Left ventricle myocardium inferior (tissue), 1 donor: ENCODE data around the gene ERCC5. TPM values are rescaled to one million over a fixed set of nuclear protein-coding genes. Genes with fewer than 3 reads are reported as not detected.

Source experiments
- DNase-seq: peaks from one replicate; pipeline ENCODE4 v3.0.0-alpha.2; 2020
- H3K27ac ChIP-seq: fragments of 200-600 bp; replicated peaks from 2 replicates; pipeline ENCODE4 v1.8.0; 2021
- H3K27me3 ChIP-seq: fragments of 200-600 bp; 2 replicates; pipeline ENCODE4 v1.8.0; 2021; ENCODE audit warnings: low read depth
- H3K36me3 ChIP-seq: fragments of 200-600 bp; 2 replicates; pipeline ENCODE4 v1.8.0; 2021
- H3K4me1 ChIP-seq: fragments of 200-600 bp; 2 replicates; pipeline ENCODE4 v1.8.0; 2021
- H3K4me3 ChIP-seq: fragments of 200-600 bp; 2 replicates; pipeline ENCODE4 v1.8.0; 2021; ENCODE audit warnings: mild to moderate bottlenecking, moderate library complexity
- H3K9me3 ChIP-seq: fragments of 200-600 bp; replicated peaks from 2 replicates; pipeline ENCODE4 v1.8.0; 2021
- CTCF ChIP-seq: fragments of 200-600 bp; IDR thresholded peaks from 2 replicates; pipeline ENCODE4 v1.8.0; 2021; ENCODE audit warnings: antibody characterized with exemption, mild to moderate bottlenecking, borderline replicate concordance
- intact Hi-C: fragments of 100-400 bp; cut with micrococcal nuclease; formaldehyde crosslinking; loops from one replicate; pipeline ENCODE4 v1.11.0; 2022
- total RNA-seq: library from RNA; stranded (reverse); fragmentation: NEBNext Ultra II Directional; extraction: Animal tissue kit (Norgen Biotek cat#: 25700); gene quantifications from one replicate; pipeline ENCODE4 v1.2.1, GENCODE V29; 2021
- donor health status: DM: no; HTN: yes; CAD: no; lungs with severe emphysema.

ERCC5 gene
- total RNA-seq, 1 donor from 2014 or later, result 30.4 TPM

- peaks cover 6% of the 10 kb centered on the region for H3K4me1 ChIP-seq
- H3K27me3 ChIP-seq, result no peaks in the 10 kb centered on the region
- H3K27ac ChIP-seq, result no peak overlapping the region
- H3K4me3 ChIP-seq, result no peak overlapping the region
- DNase-seq, result no peak
- intact Hi-C loops, result no loop called here
- peaks cover 69% of the 10 kb centered on the region for H3K36me3 ChIP-seq
- peaks cover 4% of the 10 kb centered on the region for H3K9me3 ChIP-seq
- TF ChIP-seq CTCF, result no peak
Observed at GRCh38 chr13:102825921-102826706, 19.7 kb upstream of the ERCC5 start.

GRCh38 chr13:102830646-102831045 is 15.2 kb upstream of the ERCC5 start:
- Histone ChIP-seq H3K4me3 (no peak overlapping the region), H3K4me1 (peaks cover 7% of the 10 kb centered on the region), H3K27me3 (no peaks in the 10 kb centered on the region), H3K9me3 (no peaks in the 10 kb centered on the region), H3K36me3 (peaks cover 75% of the 10 kb centered on the region), H3K27ac (no peak overlapping the region)
- TF ChIP-seq CTCF, result no peak
- intact Hi-C loops, result no loop called here
- no peak for DNase-seq

- no peak overlapping the region for H3K4me3 ChIP-seq
- H3K27ac ChIP-seq, result no peak overlapping the region
- no peak for DNase-seq
- no peaks in the 10 kb centered on the region for H3K9me3 ChIP-seq
- intact Hi-C loops, result no loop called here
- no peak for TF ChIP-seq CTCF
- H3K4me1 ChIP-seq, result no peaks in the 10 kb centered on the region
- peaks cover 87% of the 10 kb centered on the region for H3K36me3 ChIP-seq
- H3K27me3 ChIP-seq, result no peaks in the 10 kb centered on the region
Observed at GRCh38 chr13:102836471-102836870, 9.4 kb upstream of the ERCC5 start.

GRCh38 chr13:102838273-102838672 is 7.6 kb upstream of the ERCC5 start:
- Histone ChIP-seq H3K27ac (no peak overlapping the region), H3K27me3 (no peaks in the 10 kb centered on the region), H3K36me3 (peaks cover 88% of the 10 kb centered on the region), H3K9me3 (no peaks in the 10 kb centered on the region), H3K4me3 (no peak overlapping the region), H3K4me1 (no peaks in the 10 kb centered on the region)
- no peak for DNase-seq
- intact Hi-C loops, result no loop called here
- TF ChIP-seq CTCF, result no peak

GRCh38 chr13:102838982-102839381 is 6.8 kb upstream of the ERCC5 start:
- Histone ChIP-seq H3K4me1 (no peaks in the 10 kb centered on the region), H3K27ac (no peak overlapping the region), H3K4me3 (no peak overlapping the region), H3K27me3 (no peaks in the 10 kb centered on the region), H3K9me3 (no peaks in the 10 kb centered on the region), H3K36me3 (peaks cover 86% of the 10 kb centered on the region)
- no peak for TF ChIP-seq CTCF
- intact Hi-C loops, result no loop called here
- no peak for DNase-seq
